ACC112 (cell line): ENCODE measurements around the gene ZNF423.
"Not testable (repeated sequence)": the region's sequence is repeated elsewhere in the genome, so short reads cannot be mapped to it uniquely, and the experiment has no call there.

Experiments used
- H2AFZ ChIP-seq: fragments of 200-600 bp; sonication (generic); one replicate; pipeline ENCODE4 v1.6.0; 2017; ENCODE audit warnings: antibody characterized with exemption, low read length; ENCODE audit not compliant: unreplicated experiment
- H3K27ac ChIP-seq: fragments of 200-600 bp; sonication (generic); 2 replicates; pipeline ENCODE4 v1.5.1; 2014; ENCODE audit warnings: low read depth, mild to moderate bottlenecking, antibody characterized with exemption, low read length, moderate library complexity
- H3K27me3 ChIP-seq: fragments of 200-600 bp; sonication (generic); 2 replicates; pipeline ENCODE4 v1.6.1; 2014; ENCODE audit warnings: mild to moderate bottlenecking, antibody characterized with exemption, low read length, moderate library complexity, mixed read lengths; ENCODE audit not compliant: insufficient read depth
- H3K36me3 ChIP-seq: fragments of 200-600 bp; sonication (generic); 2 replicates; pipeline ENCODE4 v1.6.1; 2016; ENCODE audit warnings: mild to moderate bottlenecking, antibody characterized with exemption, low read length, moderate library complexity, mixed read lengths; ENCODE audit not compliant: insufficient read depth
- H3K4me1 ChIP-seq: fragments of 200-600 bp; sonication (generic); one replicate; pipeline ENCODE4 v1.6.1; 2016; ENCODE audit warnings: low read length, mixed read lengths; ENCODE audit not compliant: insufficient read depth, unreplicated experiment, control insufficient read depth
- H3K4me3 ChIP-seq: fragments of 200-600 bp; sonication (generic); 2 replicates; pipeline ENCODE4 v1.5.1; 2014; ENCODE audit warnings: mild to moderate bottlenecking, low read depth, low read length
- H3K79me2 ChIP-seq: fragments of 200-600 bp; sonication (generic); one replicate; pipeline ENCODE4 v1.6.0; 2016; ENCODE audit warnings: low read length; ENCODE audit not compliant: control insufficient read depth, unreplicated experiment, insufficient read depth

The ZNF423 gene

GRCh38 chr16:49514073-49514980 lies 341.6 kb downstream of the ZNF423 start:
- Histone ChIP-seq H3K79me2 (no peaks in the 10 kb centered on the region), H2AFZ (no peak overlapping the region), H3K27me3 (no peaks in the 10 kb centered on the region), H3K4me3 (no peak overlapping the region), H3K36me3 (no peaks in the 10 kb centered on the region), H3K4me1 (no peaks in the 10 kb centered on the region), H3K27ac (no peak overlapping the region)

- Histone ChIP-seq H3K4me3 (no peak overlapping the region), H3K79me2 (no peaks in the 10 kb centered on the region), H3K27ac (no peak overlapping the region), H2AFZ (no peak overlapping the region), H3K36me3 (no peaks in the 10 kb centered on the region), H3K4me1 (no peaks in the 10 kb centered on the region), H3K27me3 (no peaks in the 10 kb centered on the region)
Measured at GRCh38 chr16:49513040-49513439, 342.9 kb downstream of the ZNF423 start.

- no peaks in the 10 kb centered on the region for H3K4me1 ChIP-seq
- H2AFZ ChIP-seq, result no peak overlapping the region
- no peaks in the 10 kb centered on the region for H3K79me2 ChIP-seq
- H3K4me3 ChIP-seq, result no peak overlapping the region
- H3K27me3 ChIP-seq, result no peaks in the 10 kb centered on the region
- no peaks in the 10 kb centered on the region for H3K36me3 ChIP-seq
- no peak overlapping the region for H3K27ac ChIP-seq
Measured at GRCh38 chr16:49510654-49511305, 345.1 kb downstream of the ZNF423 start.

DNA sequence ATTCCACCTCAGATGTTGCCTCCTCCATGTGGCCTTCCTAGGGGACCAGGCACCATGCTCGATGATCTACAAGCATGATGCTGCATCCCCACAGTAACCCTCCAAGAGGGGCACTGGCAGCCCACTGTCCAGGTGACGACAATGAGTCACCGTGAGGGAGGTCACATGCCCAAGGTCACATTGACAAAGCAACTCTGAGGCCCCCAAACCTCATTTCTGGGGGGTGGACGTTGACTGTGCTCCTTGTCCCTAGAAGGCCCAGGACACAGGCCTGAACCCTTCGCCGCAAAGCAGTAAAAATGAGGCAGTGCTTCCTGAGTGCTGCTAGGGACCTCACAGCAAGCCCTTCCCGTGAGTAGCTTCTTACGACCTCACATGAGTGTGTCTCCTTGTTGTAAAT lies 345.8 kb downstream of the ZNF423 start:
- Histone ChIP-seq H3K79me2 (no peaks in the 10 kb centered on the region), H3K27me3 (no peaks in the 10 kb centered on the region), H3K36me3 (no peaks in the 10 kb centered on the region), H3K27ac (no peak overlapping the region), H3K4me3 (no peak overlapping the region), H2AFZ (no peak overlapping the region), H3K4me1 (no peaks in the 10 kb centered on the region)

DNA sequence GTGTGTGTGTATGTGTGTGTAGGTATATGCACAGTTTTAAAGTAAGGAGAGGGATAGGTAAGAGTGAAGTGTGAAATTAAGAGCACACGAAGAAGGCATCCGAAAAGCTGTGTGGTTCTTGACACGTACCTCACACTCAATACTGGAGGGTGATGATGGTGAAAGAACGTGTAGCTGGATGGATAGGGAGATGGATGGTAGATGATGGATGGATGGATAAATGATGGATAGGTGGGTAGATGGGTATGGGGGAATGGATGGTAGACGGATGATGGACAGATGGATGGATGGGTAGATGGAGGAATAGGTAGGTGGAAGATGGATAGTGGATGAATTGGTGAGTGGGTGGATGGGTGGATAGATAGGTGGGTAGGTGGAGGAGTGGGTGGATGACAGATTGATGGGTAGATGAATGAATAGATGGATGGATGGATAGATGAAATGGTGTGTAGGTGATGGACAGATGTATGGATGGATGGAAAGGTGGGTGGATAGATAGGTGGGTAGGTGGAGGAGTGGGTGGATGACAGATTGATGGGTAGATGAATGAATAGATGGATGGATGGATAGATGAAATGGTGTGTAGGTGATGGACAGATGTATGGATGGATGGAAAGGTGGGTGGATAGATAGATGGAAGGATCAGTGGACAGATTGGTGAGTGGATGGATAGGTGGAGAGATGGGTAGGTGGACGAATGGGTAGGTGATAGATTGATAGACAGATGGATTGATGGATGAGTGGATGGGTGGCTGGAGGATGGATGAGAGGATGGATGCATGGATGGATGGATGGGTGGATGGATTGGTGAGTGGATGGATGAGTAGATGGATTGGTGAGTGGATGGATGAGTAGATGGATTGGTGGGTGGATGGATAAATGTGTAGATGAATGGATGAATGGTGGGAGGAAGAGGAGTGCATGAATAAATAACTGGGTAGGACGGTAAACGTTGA lies 349.6 kb downstream of the ZNF423 start:
- H3K79me2 ChIP-seq, H3K27ac ChIP-seq, H3K4me1 ChIP-seq, H2AFZ ChIP-seq, H3K27me3 ChIP-seq, H3K4me3 ChIP-seq, H3K36me3 ChIP-seq: not testable (repeated sequence)

GRCh38 chr16:49505556-49505955 lies 350.4 kb downstream of the ZNF423 start:
- Histone ChIP-seq H3K27ac (no peak overlapping the region), H3K79me2 (no peaks in the 10 kb centered on the region), H3K27me3 (no peaks in the 10 kb centered on the region), H3K36me3 (no peaks in the 10 kb centered on the region), H2AFZ (no peak overlapping the region), H3K4me1 (no peaks in the 10 kb centered on the region), H3K4me3 (no peak overlapping the region)

DNA sequence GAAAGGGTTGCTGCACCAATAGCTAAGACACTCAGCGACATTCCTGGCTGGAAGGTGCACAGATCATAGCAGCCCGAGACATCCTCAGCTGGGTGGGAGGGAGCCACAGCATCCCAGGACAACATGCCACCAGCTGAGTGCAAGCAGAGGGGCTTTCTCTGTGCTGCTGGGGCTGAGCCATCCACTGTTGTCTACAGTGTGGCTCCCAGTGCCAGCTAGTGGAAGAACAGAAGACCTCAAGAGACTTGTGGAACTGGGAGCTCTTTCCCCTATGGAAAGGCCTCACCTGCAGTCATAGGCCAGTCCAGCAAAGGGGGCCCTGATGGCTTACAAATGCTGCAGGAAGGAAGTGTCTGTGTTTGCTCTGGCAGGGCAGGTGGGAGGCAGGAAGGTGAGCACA lies 351.3 kb downstream of the ZNF423 start:
- Histone ChIP-seq H3K79me2 (no peaks in the 10 kb centered on the region), H3K4me1 (no peaks in the 10 kb centered on the region), H3K27me3 (no peaks in the 10 kb centered on the region), H2AFZ (no peak overlapping the region), H3K36me3 (no peaks in the 10 kb centered on the region), H3K4me3 (no peak overlapping the region), H3K27ac (no peak overlapping the region)

DNA sequence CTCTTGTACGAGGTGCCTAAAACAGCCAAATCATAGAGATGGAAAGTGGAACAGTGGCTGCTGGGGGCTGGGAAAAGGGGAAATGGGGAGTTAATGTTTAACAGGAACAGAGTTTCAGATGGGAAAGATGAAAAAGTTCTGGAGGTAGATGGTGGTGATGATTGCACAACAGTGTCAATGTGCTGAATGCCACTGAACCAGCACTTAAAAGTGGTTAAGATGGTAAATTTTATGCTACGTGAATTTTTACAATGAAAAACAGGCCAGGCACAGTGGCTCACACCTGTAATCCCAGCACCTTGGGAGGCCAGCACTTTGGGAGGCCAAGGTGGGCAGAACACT lies 351.9 kb downstream of the ZNF423 start:
- Histone ChIP-seq H2AFZ (no peak overlapping the region), H3K36me3 (no peaks in the 10 kb centered on the region), H3K4me3 (no peak overlapping the region), H3K27ac (no peak overlapping the region), H3K27me3 (no peaks in the 10 kb centered on the region), H3K4me1 (no peaks in the 10 kb centered on the region), H3K79me2 (no peaks in the 10 kb centered on the region)

GRCh38 chr16:49503256-49504022 lies 352.5 kb downstream of the ZNF423 start:
- Histone ChIP-seq H3K4me3 (no peak overlapping the region), H3K27ac (no peak overlapping the region), H3K36me3 (no peaks in the 10 kb centered on the region), H2AFZ (no peak overlapping the region), H3K79me2 (no peaks in the 10 kb centered on the region), H3K4me1 (no peaks in the 10 kb centered on the region), H3K27me3 (no peaks in the 10 kb centered on the region)
